SU-DHL-6 (cell line): ENCODE data around the gene NFIA.

Source experiments
- H2AFZ ChIP-seq: fragments of 200-600 bp; sonication (generic); 2 replicates; pipeline ENCODE4 v1.6.1; 2014; ENCODE audit warnings: low read depth, mild to moderate bottlenecking, moderate library complexity, mixed read lengths, antibody characterized with exemption, low read length; ENCODE audit not compliant: severe bottlenecking
- H3F3A ChIP-seq: fragments of 200-600 bp; shearing (Covaris generic); 2 replicates; pipeline ENCODE4 v1.6.0; 2016; ENCODE audit warnings: antibody characterized with exemption, mild to moderate bottlenecking; ENCODE audit not compliant: insufficient read depth
- H3K27ac ChIP-seq: fragments of 200-600 bp; sonication (generic); 2 replicates; pipeline ENCODE4 v1.5.1; 2016; ENCODE audit warnings: low read depth, mild to moderate bottlenecking, low read length, moderate library complexity, mixed read lengths
- H3K27me3 ChIP-seq: fragments of 200-600 bp; sonication (generic), shearing (Covaris generic); 2 replicates; pipeline ENCODE4 v1.6.0; 2014; ENCODE audit warnings: mild to moderate bottlenecking, low read length
- H3K36me3 ChIP-seq: fragments of 200-600 bp; sonication (generic); 2 replicates; pipeline ENCODE4 v1.6.1; 2014; ENCODE audit warnings: mild to moderate bottlenecking, low read length, mixed read lengths
- H3K4me2 ChIP-seq: fragments of 300-600, 200-600 bp; shearing (Covaris generic), sonication (generic); 2 replicates; pipeline ENCODE4 v1.6.0; 2014; ENCODE audit warnings: low read length, low read depth, mild to moderate bottlenecking; ENCODE audit not compliant: poor library complexity, severe bottlenecking
- H3K4me3 ChIP-seq: fragments of 200-600 bp; sonication (generic); 2 replicates; pipeline ENCODE4 v1.5.1; 2014; ENCODE audit warnings: antibody characterized with exemption, low read length, mild to moderate bottlenecking, mixed read lengths; ENCODE audit not compliant: insufficient read depth, poor library complexity, severe bottlenecking
- H3K79me2 ChIP-seq: fragments of 200-600 bp; sonication (generic); 2 replicates; pipeline ENCODE4 v1.6.1; 2014; ENCODE audit warnings: mild to moderate bottlenecking, low read length, moderate library complexity; ENCODE audit not compliant: insufficient read depth
- H3K9ac ChIP-seq: fragments of 200-600 bp; sonication (generic); 2 replicates; pipeline ENCODE4 v1.7.0; 2014; ENCODE audit warnings: mild to moderate bottlenecking, low read length
- H3K9me2 ChIP-seq: fragments of 200-600 bp; sonication (generic); replicated peaks from 2 replicates; pipeline ENCODE4 v1.6.1; 2014; ENCODE audit warnings: low read length; ENCODE audit not compliant: insufficient read depth
- H3K9me3 ChIP-seq: fragments of 200-600 bp; sonication (generic); 2 replicates; pipeline ENCODE4 v1.6.1; 2014; ENCODE audit warnings: low read length, mixed read lengths; ENCODE audit not compliant: insufficient read depth
- H4K20me1 ChIP-seq: fragments of 200-600 bp; sonication (generic); 2 replicates; pipeline ENCODE4 v1.6.1; 2014; ENCODE audit warnings: low read depth, mild to moderate bottlenecking, antibody characterized with exemption, low read length, moderate library complexity, mixed read lengths
- CTCF ChIP-seq: fragments of 200-600 bp; sonication (generic); IDR thresholded peaks from one replicate; pipeline ENCODE4 v1.5.1; 2017; ENCODE audit warnings: antibody characterized with exemption, mild to moderate bottlenecking, low read length, moderate library complexity; ENCODE audit not compliant: insufficient read depth, poor library complexity, severe bottlenecking
- EZH2phosphoT487 ChIP-seq: fragments of 200-600 bp; sonication (generic), shearing (Covaris generic); conservative IDR thresholded peaks from 2 replicates; pipeline ENCODE4 v1.6.1; 2018; ENCODE audit warnings: mild to moderate bottlenecking, antibody characterized with exemption, low read length, moderate library complexity, mixed read lengths

Gene NFIA

GRCh38 chr1:61386323-61386722, 304.0 kb downstream of the NFIA start:
- Histone ChIP-seq H3K9me3 (no peaks in the 10 kb centered on the region), H4K20me1 (no peaks in the 10 kb centered on the region), H3K4me3 (no peak overlapping the region), H3K4me2 (no peak overlapping the region), H3K9me2 (no peaks in the 10 kb centered on the region), H3K79me2 (no peaks in the 10 kb centered on the region), H3F3A (no peaks in the 10 kb centered on the region), H3K27ac (no peak overlapping the region), H3K27me3 (no peaks in the 10 kb centered on the region), H2AFZ (no peak overlapping the region), H3K9ac (no peak overlapping the region), H3K36me3 (peaks cover 11% of the 10 kb centered on the region; the same call in 1 of the 2 replicates)
- no peak for TF ChIP-seq EZH2phosphoT487
- TF ChIP-seq CTCF, result no peak

GRCh38 chr1:61386770-61387169, 304.4 kb downstream of the NFIA start:
- Histone ChIP-seq H2AFZ (no peak overlapping the region), H3K36me3 (peaks cover 11% of the 10 kb centered on the region; the same call in 1 of the 2 replicates), H3F3A (no peaks in the 10 kb centered on the region), H4K20me1 (no peaks in the 10 kb centered on the region), H3K4me3 (peak overlapping the region; percentile 33), H3K9me2 (no peaks in the 10 kb centered on the region), H3K9ac (no peak overlapping the region), H3K4me2 (peak overlapping the region; percentile 62), H3K27ac (0 out of 2 replicates have a peak overlapping the region, but pooled peaks have one; percentile 12), H3K27me3 (no peaks in the 10 kb centered on the region), H3K79me2 (no peaks in the 10 kb centered on the region), H3K9me3 (no peaks in the 10 kb centered on the region)
- TF ChIP-seq EZH2phosphoT487, result no peak
- TF ChIP-seq CTCF, result no peak

GRCh38 chr1:61387829-61388228, 305.5 kb downstream of the NFIA start:
- no peaks in the 10 kb centered on the region for H3K27me3 ChIP-seq
- H3K27ac ChIP-seq, result peak overlapping the region; percentile 59
- H3K4me2 ChIP-seq, result peak overlapping the region; percentile 62
- H3K9me2 ChIP-seq, result no peaks in the 10 kb centered on the region
- peaks cover 11% of the 10 kb centered on the region; the same call in 1 of the 2 replicates for H3K36me3 ChIP-seq
- no peaks in the 10 kb centered on the region for H3K9me3 ChIP-seq
- H2AFZ ChIP-seq, result no peak overlapping the region
- no peaks in the 10 kb centered on the region for H4K20me1 ChIP-seq
- no peaks in the 10 kb centered on the region for H3K79me2 ChIP-seq
- H3K4me3 ChIP-seq, result peak overlapping the region; percentile 33
- no peaks in the 10 kb centered on the region for H3F3A ChIP-seq
- TF ChIP-seq EZH2phosphoT487, result no peak
- TF ChIP-seq CTCF, result no peak
- peak overlapping the region; percentile 19; the same call in 1 of the 2 replicates for H3K9ac ChIP-seq
